Astrocyte of the spinal cord (primary cell): Measurements from ENCODE around the gene RPL18.
"Not testable (repeated sequence)": the region's sequence is repeated elsewhere in the genome, so short reads cannot be mapped to it uniquely, and the experiment has no call there.

Experiments
- DNase-seq: peaks from one replicate; pipeline ENCODE4 v3.0.0; 2011; ENCODE audit warnings: low read depth, low spot score
- H3K4me3 ChIP-seq: 2 replicates; pipeline ENCODE4 v1.5.1; 2011; ENCODE audit warnings: low read depth, mild to moderate bottlenecking, low read length, moderate library complexity
- CTCF ChIP-seq: IDR thresholded peaks from 2 replicates; pipeline ENCODE4 v1.5.1; 2012; ENCODE audit warnings: low read depth, mild to moderate bottlenecking, low read length, inconsistent platforms
- in situ Hi-C: cut with HindIII; loops from 2 replicates; pipeline ENCODE4 v1.10.0; 2017; ENCODE audit warnings: low sequenced_read_pairs

RPL18 gene

DNA sequence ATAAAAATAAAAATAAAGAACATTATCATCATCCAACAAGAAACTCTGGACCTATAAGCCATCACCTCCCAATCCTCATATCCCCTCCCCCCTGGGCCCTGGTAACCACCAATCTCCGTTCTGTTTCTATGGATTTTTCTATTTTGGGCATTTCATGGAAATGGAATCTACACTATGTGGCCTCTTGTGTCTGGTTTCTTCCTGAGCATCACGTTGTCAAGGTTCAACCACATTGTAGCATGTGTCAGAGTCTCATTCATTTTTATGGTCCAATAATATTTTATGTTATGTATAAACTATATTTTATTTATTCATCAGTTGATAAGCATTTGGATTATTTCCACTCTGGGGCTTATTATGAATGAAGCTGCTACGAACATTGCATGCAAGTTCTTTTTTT, 40.1 kb downstream of the RPL18 start:
- DNase-seq: no peak
- H3K4me3 ChIP-seq: no peak overlapping the region
- no peak for TF ChIP-seq CTCF
- in situ Hi-C loops: no loop called here

DNA sequence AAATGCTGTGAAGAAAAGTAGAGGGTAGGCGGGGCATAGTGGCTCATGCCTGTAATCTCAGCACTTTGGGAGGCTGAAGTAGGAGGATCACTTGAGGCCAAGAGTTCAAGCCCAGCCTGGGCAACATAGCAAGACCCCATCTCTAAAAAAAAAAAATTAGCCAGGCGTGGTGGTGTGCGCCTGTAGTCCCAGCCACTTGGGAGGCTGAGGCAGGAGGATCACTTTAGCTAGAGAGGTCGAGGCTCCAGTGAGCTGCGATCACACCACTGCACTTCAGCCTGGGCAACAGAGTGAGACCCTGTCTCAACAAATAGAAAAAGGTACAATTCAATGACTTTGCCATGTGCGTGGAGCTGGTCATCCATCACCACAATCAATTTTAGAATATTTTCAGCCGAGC, 41.1 kb downstream of the RPL18 start:
- H3K4me3 ChIP-seq, in situ Hi-C loops, DNase-seq: not testable (repeated sequence)

DNA sequence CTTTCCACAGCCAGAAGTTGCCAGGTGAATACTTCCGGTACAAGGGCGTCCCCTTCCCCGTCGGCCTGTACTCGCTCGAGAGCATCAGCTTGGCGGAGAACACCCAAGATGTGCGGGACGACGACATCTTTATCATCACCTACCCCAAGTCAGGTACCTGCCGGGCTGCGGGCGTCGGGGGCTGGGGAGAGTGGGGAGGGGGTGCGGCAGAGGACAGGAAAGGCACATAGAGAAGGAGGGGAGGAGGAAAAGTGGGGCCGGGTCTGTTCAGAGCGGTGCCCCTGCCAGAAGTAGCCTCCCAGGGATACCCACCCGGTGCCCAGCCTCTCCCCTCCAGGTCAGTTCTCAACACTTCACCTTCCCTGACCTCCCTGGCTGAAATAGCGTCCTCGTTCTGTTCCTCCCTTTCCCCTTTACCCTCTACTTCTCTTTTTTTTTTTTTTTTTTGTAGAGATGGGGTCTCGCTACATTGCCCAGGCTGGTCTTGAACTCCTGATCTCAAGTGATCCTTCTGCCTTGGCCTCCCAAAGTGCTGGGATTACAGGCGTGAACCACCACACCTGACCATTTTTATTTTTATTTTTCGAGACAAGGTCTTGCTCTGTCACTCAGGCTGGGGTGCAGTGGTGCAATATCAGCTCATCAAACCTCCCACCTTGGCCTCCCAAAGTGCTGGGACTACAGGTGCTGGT, 42.9 kb downstream of the RPL18 start:
- no peak for DNase-seq
- in situ Hi-C loops: no loop called here
- H3K4me3 ChIP-seq: no peak overlapping the region

DNA sequence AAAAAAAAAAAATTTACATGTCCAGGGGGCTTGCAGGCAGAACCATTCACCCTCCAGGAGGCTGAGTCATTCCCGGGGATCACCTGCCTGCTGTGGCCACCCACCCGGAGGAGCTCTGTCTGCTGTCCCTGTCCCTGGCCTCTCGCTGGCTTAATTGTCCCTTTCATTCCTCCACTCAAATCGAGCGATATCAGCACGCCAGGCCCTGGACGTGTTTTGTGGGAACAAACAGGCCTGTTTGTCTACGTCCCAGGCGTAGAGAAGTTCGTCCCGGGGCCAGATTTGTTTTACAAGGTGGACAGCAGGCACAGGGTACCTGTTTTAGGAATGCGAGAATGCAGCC, 45.8 kb downstream of the RPL18 start:
- TF ChIP-seq CTCF: no peak

More for the DNA sequence above, 42.9 kb downstream of the RPL18 start:
- no peak for TF ChIP-seq CTCF

DNA sequence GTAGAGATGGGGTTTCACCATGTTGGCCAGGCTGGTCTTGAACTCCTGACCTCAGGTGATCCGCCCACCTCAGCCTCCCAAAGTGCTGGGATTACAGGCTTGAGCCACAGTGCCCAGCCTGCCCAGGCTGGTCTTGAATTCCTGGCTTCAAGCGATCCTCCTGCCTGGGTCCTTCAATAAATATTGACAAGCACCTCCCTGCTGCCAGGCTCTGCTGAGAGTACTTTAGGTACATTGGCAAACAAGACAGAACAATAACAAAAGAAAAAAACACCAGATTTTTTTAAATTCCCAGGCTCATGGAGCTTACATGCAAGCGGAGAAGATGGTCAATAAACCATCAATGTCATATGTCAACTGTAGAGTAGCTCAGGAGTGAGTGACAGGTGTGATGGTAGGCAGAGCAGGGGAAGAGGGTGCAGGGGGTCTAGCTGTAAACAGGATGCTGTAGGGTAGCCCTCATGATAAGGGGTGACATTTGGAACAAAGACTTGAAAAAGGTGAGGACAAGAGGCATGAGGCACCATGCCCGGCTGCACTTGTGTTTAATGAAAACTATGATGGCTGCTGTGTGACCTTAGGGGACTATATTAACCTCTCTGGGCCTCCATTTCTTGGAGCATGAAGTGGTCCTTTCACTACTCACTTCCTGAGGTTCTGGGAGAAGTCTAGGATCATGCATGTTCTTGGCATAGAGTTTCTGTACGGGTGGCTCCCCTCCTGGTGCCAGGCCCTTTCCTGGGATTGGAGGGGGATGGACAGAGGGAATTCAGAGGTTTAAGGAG, 47.4 kb downstream of the RPL18 start:
- in situ Hi-C loops: no loop called here
- no peak for TF ChIP-seq CTCF
- H3K4me3 ChIP-seq: no peak overlapping the region
- DNase-seq: no peak

More for the DNA sequence above, 45.8 kb downstream of the RPL18 start:
- DNase-seq: no peak
- H3K4me3 ChIP-seq: no peak overlapping the region
- in situ Hi-C loops: no loop called here

- H3K4me3 ChIP-seq: no peak overlapping the region
- no peak for TF ChIP-seq CTCF
- in situ Hi-C loops: no loop called here
- DNase-seq: peak; percentile 38
Measured at GRCh38 chr19:48569814-48570213, 49.2 kb downstream of the RPL18 start.

DNA sequence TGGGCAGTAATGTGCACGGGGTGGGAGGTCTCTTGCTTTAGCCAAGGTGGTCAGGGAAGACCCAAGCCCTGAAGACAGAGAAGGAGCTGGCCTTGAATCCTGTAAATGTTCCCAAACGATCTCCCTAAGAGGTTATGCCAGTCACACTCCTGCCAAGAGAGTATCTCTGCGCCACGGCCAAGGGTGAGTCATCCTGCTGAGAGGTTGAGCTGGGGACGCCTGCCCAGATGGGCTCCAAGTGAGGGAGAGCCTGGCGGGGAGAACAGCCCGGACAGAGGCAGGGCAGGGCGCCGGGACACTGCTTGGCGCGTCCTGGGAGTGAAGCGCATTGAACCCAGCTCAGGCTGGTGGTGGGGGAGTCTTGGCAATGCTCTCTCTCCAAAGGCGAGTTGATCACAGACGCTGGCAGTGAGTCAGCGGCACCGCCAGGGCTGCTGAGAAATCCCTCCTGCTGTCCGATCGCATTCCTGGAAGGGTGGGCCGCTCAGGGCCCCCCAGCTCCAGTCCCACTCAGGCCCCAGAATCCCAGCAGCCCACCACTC, 50.6 kb downstream of the RPL18 start:
- TF ChIP-seq CTCF: no peak
- in situ Hi-C loops: no loop called here
- no peak overlapping the region for H3K4me3 ChIP-seq
- DNase-seq: peak; percentile 89
